Retinal pigment epithelial cell (primary cell): Measurements from ENCODE around the gene SLMAP.
A peak's percentile ranks its signal among the peaks of the same experiment; 100 is the strongest.
"Not testable (repeated sequence)": the region's sequence is repeated elsewhere in the genome, so short reads cannot be mapped to it uniquely, and the experiment has no call there.

Experiments
- DNase-seq: peaks from one replicate; pipeline ENCODE4 v3.0.0-alpha.2; 2010; ENCODE audit warnings: low read depth
- H3K4me3 ChIP-seq: 2 replicates; pipeline ENCODE4 v1.5.1; 2011; ENCODE audit warnings: mild to moderate bottlenecking, low read length, control low read depth, moderate library complexity
- CTCF ChIP-seq: conservative IDR thresholded peaks from 2 replicates; pipeline ENCODE4 v1.5.1; 2011; ENCODE audit warnings: low read depth, low read length, control low read depth, inconsistent platforms

Gene SLMAP

DNA sequence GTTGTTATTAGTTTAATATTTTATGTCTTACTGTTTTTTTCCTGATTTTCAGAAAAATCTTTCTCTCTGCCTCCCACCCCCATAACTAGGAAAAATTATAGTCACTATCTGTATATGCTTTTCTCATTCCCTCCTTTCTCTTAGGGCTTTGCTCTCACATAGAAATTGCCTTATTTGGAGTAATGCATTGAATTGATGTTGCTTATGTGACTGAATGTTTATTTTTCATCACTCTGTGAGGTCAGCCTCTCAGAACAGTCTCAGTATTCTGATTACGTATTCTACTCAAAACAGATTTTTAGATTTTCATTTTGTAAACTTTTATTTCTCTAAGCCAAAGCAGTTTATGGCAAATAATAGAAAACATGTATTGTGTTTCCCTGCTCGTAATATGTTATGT, 121.0 kb downstream of the SLMAP start:
- no peak for TF ChIP-seq CTCF
- H3K4me3 ChIP-seq, result no peak overlapping the region
- DNase-seq, result no peak

DNA sequence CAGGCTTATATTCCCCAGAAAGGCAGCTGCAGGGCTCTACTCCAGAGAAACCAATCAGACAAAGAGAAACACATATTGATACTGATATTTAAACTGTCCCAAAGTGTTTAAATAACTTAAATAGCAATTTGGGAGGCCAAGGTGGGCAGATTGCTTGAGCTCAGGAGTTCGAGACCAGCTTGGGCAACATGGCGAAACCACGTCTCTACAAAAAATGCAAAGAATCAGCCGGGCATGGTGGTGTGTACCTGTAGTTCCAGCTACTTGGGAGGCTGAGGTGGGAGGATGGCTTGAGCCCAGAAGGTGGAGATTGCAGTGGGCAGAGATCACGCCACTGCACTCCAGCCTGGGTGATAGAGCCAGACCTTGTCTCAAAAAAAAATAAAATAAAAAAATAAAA, 128.3 kb downstream of the SLMAP start:
- DNase-seq, H3K4me3 ChIP-seq: not testable (repeated sequence)

- DNase-seq, result no peak
- no peak for TF ChIP-seq CTCF
- no peak overlapping the region for H3K4me3 ChIP-seq
Observed at GRCh38 chr3:57889807-57890206, 133.7 kb downstream of the SLMAP start.

DNA sequence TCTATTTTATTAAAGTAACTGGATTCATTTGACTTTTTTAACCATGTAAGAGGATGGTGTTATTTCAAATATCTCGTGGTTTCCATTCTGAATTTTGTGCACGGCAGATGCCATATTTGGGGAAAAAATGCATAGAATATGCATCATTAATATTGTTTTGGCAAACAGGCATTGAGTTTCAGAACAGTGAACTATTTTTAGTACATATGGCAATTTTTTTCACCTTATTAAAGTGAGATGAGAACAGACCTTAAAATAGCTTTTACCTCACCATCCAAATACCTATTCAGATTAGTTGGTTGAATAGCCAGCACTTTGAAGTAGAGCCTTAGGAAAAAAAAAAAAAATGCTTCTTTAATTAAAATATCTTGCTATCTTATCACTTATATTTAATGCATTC, 134.8 kb downstream of the SLMAP start:
- no peak for TF ChIP-seq CTCF
- DNase-seq, result peak; percentile 49

DNA sequence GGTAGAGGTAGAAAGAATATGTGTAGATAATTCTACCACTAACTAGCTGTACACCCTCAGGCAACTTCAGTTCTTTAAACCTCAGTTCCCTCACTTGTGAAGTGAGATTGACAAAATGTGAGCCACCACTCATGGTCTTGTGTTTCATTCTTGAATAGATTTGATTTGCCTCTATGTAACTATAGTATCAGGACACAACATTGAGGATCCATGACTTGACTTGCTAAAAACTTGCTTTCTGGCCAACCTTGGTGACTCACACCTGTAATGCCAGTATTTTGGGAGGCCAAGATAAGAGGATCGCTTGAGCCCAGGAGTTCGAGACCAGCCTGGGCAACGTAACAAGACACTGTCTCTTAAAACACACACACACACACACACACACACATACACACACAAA, 136.3 kb downstream of the SLMAP start:
- TF ChIP-seq CTCF, result no peak
- H3K4me3 ChIP-seq, result no peak overlapping the region
- no peak for DNase-seq

More for the DNA sequence above, 134.8 kb downstream of the SLMAP start:
- H3K4me3 ChIP-seq, result no peak overlapping the region

- no peak for DNase-seq
- no peak for TF ChIP-seq CTCF
- H3K4me3 ChIP-seq, result no peak overlapping the region
Observed at GRCh38 chr3:57893156-57893555, 137.0 kb downstream of the SLMAP start.

- no peak overlapping the region for H3K4me3 ChIP-seq
- no peak for TF ChIP-seq CTCF
- no peak for DNase-seq
Observed at GRCh38 chr3:57893668-57894067, 137.6 kb downstream of the SLMAP start.

- H3K4me3 ChIP-seq, result no peak overlapping the region
- TF ChIP-seq CTCF, result no peak
- no peak for DNase-seq
Observed at GRCh38 chr3:57896031-57896430, 139.9 kb downstream of the SLMAP start.
